ENCODE data around the gene ABCB7.
"Not testable (repeated sequence)": the region's sequence is repeated elsewhere in the genome, so short reads cannot be mapped to it uniquely, and the experiment has no call there.

The ABCB7 gene

DNA sequence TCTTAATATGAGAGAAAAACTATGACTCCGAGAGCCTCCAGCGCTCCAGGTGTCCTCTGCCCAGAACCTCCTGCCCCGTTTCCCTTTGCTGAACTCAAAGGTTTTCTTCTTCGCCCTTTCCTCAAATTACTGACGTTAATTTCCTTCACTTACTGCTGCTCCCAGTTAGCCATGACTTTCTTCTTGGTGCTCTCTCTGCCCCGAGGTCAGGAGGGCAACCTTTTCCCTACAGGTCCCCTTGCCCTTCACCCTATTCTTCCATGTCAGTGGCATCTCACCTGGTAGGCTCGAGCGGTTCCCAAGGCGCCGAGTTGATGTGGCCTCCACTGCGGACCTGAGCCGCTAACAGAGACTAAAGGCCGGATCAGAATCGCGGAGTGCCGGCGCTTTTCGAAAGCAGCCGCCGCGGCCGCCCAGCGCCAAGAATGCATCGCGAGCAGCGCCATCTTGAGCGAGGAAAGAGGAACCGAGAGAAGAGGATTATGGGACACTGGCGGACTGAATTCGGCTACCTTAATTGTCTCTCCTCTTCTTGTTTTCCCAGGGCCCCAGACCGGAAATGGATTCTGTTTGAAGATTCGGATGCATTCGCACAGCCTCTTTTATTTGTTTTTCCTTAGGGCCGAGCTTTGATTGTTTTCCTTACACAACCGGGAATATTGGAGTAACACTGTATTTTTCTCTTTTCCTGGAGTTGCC, at the start of gene ABCB7:
ABCB7 (minus strand) TSS at position 457 of the 699 bp plus-strand sequence; CDS start at position 446, 11 bp downstream.
- DNase-seq: peak; percentile 73

DNA sequence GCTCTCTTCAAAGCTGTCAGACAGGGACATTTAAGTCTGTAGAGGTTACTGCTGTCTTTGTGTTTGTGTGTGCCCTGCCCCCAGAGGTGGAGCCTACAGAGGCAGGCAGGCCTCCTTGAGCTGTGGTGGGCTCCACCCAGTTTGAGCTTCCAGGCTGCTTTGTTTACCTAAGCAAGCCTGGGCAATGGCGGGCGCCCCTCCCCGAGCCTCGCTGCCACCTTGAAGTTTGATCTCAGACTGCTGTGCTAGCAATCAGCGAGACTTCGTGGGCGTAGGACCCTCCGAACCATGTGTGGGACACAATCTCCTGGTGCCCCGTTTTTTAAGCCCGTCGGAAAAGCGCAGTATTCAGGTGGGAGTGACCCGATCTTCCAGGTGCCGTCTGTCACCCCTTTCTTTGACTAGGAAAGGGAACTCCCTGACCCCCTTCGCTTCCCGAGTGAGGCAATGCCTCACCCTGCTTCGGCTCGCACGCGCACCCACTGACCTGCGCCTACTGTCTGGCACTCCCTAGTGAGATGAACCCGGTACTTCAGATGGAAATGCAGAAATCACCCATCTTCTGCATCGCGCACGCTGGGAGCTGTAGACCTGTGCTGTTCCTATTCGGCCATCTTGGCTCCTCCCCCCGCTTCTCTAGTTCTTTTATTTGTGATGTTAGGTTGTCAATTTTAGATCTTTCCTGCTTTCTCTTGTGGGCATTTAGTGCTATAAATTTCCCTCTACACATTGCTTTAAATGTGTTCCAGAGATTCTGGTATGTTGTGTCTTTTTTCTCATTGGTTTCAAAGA, 32.5 kb upstream of the ABCB7 start:
- not testable (repeated sequence) for DNase-seq

DNA sequence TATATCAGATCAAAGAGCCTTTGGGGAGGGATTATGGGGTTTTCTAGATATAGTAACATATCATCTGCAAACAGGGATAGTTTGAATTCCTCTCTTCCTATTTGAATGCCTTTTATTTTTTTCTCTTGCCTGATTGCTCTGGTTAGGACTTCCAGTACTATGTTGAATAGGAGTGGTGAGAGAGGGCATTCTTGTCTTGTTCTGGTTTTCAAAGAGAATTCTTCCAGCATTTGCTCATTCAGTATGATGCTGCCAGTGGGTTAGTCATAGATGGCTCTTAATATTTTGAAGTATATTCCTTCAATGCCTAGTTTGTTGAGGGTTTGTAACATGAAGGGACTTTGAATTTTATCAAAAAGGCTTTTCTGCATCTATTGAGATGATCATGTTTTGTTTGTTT, 25.6 kb upstream of the ABCB7 start:
- DNase-seq: peak; percentile 2

DNA sequence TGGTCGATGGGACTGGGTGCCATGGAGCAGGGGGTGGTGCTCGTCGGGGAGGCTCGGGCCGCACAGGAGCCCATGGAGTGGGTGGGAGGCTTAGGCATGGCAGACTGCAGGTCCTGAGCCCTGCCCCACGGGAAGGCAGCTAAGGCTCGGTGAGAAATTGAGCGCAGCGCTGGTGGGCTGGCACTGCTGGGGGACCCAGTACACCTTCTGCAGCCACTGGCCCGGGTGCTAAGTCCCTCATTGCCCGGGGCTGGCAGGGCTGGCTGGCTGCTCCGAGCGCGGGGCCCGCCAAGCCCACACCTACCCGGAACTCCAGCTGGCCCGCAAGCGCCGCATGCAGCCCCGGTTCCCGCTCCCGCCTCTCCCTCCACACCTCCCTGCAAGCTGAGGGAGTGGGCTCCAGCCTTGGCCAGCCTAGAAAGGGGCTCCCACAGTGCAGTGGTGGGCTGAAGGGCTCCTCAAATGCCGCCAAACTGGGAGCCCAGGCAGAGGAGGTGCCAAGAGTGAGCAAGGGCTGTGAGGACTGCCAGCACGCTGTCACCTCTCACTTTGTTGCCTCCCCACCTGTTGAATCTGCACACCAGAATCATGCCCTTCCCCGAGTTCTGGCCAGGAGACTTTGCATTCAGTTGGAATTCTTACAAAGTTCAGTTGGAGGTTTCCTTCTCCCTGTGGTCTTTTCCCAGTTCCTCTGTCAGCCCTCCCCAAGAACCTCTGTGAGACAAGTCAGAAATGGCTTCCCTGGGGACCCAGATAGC, 23.6 kb upstream of the ABCB7 start:
- not testable (repeated sequence) for DNase-seq

DNA sequence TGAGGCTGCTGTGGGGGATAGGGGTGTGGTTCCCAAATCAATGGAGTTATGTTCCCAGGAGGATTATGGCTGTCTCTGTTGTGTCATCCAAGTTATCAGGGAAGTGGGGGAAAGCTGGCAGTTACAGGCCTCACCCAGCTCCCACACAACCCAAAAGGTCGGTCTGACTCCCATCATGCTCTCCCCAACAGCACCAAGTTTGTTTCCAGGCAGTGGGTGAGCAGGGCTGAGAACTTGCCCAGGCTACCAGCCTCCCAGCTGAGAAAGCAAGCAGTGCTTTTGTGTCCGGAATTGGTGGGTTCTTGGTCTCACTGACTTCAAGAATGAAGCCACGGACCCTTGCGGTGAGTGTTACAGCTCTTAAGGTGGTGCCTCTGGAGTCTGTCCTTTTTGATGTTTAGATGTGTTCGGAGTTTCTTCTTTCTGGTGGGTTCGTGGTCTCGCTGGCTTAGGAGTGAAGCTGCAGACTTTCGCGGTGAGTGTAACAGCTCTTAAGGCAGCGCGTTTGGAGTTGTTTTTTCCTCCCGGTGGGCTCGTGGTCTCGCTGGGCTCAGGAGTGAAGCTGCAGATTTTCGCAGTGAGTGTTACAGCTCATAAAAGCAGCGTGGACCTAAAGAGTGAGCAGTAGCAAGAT, 16.3 kb upstream of the ABCB7 start:
- not testable (repeated sequence) for DNase-seq

DNA sequence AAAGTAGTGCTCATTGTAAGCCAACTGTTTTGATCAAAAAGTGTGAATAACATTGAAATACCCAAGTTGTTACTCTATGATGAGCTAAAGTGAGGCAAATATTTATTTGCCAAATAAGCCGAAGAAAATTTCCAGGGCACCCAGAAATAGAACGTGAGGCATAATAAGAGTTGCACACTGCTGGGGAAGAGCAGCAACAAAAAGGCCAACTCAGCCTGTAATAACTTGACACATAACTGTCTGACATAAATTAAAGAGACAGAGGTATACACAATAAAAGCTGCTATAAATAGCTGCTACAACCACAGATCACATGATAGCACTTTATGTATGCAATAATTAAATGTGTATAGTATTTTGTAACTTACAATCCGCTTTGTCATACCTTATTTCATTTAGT, 2.0 kb upstream of the ABCB7 start:
- DNase-seq: no peak

DNA sequence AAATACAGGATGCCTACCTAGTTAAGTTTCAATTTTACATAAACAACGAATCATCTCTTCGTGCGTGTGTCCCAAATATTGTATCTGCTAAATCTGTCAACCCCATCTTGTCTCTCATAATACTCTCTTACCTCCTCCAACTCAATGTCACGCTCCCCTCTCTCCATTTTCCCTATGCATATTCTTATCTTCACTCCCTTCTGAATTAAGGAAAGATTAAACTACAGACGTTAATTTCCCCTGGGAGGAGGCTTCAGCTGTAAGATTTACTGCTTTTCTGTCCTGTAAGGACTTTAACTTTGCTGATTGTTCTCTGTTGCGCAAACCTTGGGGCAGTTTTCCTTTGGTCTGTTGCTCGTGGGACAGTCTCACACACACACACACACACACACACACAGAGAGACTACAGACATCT, 455 bp upstream of the ABCB7 start:
- peak; percentile 10 for DNase-seq

DNA sequence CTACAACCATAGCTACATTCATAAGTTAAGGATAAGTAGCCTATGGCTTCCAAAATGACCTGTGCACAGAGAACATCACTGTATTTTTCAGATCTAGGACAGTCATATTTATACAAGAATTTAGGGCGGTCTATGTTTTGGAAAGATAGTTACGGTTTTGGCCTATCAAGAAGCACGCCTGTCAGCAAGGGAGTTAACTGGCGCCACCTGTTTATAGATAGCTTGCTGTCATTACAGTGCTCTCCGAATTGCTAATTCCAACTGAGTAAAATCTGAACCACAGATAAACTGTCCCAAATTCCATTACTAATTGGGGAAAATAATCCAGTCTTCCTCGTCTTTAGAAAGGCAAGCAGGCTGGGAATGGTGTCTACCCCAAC, 646 bp downstream of the ABCB7 start:
- DNase-seq: no peak

DNA sequence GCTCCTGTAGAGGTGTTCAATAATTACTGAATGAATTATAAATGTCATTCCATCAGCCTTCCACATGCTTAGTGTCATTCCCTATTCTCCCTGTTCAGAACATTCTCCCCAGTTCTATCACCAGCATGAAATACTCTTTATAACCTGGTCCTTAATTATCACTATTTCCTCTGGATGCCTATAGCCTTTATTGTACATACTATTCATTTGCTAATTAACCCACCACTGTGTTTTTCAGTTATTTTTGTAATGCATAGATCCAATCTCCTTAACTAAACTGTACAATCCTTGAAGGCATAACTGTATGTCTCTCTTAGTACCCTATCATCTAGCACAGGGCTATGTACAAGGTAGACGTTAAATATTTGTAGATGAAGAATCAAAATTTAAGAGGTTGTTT, 1.2 kb downstream of the ABCB7 start:
- no peak for DNase-seq

DNA sequence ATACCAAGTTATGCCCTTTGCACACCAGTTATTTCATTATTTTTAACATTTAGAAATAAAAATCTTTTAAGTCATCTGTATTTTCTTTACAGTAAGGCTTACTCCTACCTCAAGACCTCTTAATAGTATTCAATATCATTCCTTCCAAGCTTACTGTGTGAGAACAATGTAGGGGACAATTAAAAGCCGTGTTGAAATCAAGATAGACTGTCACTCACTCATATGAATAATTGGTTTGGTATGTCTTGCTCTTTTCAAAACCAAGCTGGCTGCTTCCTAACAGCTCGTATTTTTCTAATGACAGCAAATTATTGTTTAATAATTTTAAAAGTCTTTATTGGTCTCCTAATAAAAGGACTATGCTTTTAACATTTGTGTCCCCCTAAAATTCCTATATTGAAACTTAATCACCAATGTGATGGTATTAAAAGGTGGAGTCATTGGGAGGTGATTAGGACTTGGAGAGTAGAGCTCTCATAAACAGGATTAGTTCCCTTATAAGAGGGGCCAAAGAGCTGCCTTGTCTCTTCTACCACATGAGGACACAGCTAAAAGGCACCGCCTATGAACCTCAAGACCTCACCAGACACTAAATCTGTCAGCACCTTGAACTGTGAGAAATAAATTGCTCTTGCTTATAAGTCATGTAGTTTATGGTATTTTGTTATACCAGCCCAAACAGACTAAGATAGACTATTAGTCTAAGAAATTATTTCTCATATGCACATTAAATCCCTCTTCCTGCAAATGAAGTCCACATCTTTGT, 4.1 kb downstream of the ABCB7 start:
- no peak for DNase-seq

DNA sequence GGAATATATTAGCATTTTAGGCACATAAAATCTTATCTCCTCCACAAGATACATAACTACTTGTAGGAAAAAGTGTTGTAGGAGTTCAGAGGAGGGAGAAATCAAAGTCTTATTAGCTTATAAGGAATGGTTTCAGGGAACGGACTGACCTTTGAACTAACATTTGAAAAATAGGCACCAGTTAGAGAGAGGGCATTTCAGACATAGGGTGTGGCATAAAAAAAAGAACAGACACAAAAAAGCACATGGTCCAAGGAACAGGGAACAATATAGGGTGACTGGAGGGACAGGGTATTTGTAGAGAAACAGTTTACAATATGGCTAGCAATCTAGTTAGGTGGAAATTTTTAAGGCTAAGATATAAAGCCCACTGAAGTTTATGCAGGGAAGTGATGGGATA, 6.4 kb downstream of the ABCB7 start:
- no peak for DNase-seq

DNA sequence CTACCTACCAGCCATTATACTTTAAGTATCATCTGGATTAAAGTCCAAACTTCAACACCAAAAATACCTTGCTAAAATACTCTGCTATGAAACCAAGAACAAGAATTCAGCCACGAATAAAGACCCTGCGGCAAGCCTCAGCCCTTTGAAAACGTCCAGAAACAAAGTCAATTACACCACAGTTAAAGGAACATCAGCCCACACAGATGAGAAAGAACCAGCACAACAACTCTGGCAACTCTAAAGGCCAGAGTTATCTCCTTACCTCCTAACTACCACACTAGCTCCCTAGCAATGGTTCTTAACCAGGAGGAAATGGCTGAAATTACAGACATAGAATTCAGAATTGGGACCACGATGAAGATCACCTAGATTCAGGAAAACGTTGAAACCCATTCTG, 23.4 kb downstream of the ABCB7 start:
- DNase-seq: no peak

DNA sequence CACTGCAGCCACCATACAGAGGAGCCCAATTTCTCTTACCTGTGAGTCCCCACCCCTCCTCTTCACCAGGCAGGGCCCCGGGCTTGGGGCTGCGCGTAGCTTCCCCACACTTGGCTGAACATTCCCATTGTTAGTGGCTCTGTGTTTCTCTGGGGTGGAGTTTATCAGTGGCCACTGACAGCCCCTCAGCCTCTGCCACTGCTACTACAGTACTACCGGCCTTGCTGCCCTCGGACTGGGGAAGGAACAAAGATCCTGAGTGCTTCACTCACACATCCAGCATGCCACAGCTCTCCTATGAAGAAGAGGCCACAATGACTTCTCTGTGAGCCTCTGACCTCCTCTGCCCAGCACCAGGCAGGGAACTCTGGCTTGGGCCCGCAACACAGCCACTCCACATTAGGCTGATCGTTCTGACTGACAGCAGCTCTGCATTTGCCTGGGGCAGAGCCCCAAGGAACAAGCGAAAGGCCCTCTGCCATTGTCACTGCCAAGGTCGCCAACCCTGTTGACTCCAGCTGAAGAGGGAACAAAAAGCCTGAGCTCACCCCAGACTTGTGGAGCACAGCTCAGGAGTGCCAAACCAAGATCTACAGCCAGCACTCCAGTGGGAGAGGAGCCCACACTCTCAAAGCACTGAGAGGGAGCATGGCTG, 24.0 kb downstream of the ABCB7 start:
- DNase-seq: no peak

DNA sequence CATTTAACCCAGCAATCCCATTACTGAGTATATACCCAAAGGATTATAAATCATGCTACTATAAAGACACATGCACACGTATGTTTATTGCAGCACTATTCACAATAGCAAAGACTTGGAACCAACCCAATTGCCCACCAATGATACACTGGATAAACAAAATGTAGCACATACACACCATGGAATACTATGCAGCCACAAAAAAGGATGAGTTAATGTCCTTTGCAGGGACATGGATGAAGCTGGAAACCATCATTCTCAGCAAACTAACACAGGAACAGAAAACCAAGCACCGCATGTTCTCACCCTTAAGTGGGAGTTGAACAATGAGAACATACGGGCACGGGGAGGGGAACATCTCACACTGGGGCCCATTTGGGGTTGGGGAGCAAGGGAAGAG, 27.0 kb downstream of the ABCB7 start:
- DNase-seq: not testable (repeated sequence)

DNA sequence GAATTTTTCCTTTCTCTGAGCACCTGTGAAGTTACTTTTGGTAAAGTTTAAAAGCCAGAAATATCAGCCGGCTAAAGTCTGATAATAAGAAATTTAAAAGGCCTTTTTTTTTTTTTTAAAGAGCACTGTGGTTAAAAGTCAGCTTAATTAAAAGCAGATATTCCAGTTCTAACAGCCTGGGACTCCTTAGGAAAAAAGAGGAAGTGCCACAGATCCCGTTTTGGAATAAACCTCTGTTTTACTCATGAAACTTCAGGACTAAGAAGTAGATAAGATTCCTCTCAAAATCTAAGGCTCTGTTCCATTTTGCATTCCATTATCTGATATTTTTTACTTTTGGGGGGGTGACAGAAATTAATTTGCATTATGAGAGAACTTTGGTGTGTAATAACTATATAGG, 37.8 kb downstream of the ABCB7 start:
- no peak for DNase-seq

DNA sequence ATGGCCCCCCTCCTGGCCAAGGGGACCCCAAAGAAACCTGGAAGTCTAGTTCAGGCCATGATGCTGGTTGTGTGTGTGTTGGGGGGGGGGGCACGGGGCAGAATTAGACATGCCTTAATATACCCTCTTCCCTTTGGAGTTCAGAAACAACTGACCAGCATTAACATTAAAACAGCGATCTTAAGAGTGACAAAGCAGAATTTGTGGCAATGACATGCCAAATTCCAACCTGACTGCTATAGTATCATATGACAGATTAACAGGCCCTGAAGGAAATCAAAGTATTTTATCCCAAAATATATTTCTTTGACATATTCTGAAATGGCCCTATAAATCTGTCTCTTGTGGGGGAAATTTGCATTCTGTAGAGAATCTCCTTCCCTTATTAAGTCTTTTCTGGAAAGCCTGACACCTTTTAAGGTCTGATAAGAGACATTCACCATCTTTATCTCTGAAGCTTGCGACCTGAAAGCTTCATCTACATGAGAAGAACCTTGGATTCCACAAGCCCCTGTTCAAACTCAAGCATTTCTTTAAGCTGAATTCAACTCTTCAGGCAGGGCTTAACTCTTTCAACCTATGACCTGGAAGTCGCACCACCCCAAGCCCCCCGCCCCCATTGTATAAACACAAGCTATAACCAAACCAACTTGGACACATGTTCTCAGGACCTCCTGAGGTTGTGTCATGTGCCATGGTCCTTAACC, 40.2 kb downstream of the ABCB7 start:
- no peak for DNase-seq

DNA sequence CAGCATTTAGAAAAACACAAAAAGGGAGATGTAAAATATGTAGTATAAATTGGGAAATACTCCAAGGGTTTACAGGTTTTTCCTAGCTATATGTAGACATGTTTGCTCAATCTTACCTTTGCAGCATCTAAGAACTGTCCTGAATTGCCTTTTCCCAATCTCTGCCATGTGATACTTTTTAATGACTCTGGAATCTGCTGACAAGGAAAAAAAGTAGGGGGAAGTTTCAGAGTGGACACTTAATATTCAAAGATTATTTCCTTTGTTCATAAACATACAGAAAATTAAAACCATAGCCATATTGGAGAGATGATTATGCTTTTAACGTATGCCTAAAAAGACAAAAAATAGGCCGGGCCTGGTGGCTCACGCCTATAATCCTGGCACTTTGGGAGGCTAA, 41.4 kb downstream of the ABCB7 start:
- no peak for DNase-seq

DNA sequence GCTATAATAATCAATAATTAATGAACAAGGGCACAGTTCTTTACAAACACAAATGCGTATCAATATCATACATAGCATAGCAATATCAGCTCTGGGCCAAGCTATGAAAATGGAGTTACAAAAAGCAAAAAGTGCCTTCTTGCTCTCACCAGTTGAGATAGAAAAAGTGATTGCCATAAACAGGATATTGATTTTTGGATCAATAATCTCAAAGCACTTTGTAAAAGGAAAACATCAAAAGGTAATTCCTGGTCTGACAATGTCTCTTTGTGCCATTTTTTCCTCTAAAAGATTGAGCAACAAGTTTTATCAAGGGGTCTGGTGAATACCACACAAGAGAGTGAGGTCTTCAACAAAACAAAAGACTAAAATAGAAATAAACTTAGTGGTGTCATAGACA, 42.4 kb downstream of the ABCB7 start:
- no peak for DNase-seq

DNA sequence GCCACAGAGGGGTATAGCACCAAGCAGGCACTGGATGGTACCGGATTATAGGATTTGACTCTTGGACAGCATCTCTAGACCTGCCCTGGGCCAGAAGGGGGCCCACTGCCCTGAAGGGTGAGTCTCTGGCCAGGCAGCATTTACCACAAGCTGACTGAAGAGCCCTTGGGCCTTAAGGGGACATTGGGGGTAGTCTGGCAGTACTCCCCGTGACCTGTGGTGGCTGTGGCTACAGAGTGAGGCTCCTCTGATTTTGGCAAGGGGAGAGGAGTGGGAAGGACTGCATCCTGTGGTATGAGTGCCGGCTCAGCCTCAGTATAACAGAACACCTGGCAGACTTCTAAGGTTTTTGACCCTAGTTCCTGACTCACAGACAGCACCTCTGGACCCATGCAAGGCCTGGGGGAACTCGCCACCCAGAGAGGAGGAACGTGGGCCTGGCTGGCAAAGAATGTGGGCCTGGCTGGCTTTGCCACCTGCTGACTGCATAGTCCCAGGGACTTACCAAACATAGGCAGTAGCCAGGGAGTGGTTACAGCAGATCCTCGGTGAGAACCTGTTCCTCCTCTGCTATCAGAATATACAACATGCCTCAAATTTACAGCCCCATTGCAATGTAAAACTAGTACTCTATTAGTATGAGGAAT, 48.1 kb downstream of the ABCB7 start:
- DNase-seq: no peak

DNA sequence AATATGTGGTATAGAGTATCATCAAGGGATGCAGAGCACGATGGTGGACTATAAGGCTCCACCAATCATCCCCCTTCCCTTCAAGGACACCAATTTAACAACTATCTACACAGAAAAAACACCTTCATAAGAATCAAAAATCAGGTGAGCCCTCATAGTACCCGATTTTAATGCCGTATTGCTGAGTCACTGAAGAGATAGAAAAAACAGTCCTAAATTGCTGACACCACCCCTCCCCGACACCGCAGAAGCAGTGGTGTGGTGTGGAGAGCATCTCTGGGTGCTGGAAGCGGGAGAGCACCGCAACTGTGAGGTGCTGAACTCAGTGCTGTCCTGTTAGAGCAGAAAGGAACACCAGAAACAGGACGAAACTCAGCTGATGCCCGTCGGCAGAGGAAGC, 49.3 kb downstream of the ABCB7 start:
- no peak for DNase-seq

DNA sequence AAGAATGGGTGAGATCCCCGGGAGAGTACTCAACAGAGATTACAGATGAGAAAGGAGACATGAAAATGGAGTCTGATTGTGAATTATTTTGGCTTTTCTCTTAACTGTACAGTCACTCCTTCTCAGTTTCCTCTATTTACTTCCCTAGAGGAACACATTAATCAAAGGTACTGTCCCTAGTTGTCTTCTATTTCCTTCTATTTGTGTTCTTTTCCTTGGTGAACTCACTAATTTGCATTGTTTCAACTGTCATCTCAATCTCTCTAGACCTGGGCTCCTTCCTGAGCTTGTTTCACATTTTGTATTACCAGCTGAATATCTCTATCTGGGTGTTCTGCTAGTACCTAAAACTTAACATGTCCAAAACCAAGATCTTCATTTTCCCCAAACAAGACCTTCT, 59.8 kb downstream of the ABCB7 start:
- no peak for DNase-seq

All from fibroblast of upper back skin (primary cell).